Activated naive CD8-positive, alpha-beta T cell treated with anti-CD3 and anti-CD28 coated beads, Interleukin-2, amount 10 ng/mL, durations not matched to agents 7 days and 5 days (primary cell): ENCODE measurements around the gene NDUFB7. TPM values are rescaled to one million over a fixed set of nuclear protein-coding genes. Genes with fewer than 3 reads are reported as not detected.
"Not testable (repeated sequence)": the region's sequence is repeated elsewhere in the genome, so short reads cannot be mapped to it uniquely, and the experiment has no call there.

Source experiments
- ATAC-seq: fragments of 150-1000 bp; cut with Tn5 transposase; one replicate; pipeline ENCODE4 v1.10.0; 2021; ENCODE audit warnings: low read depth, moderate library complexity
- POLR2A ChIA-PET: fragments of 350-600 bp; sonication (Branson Sonifier 250); formaldehyde crosslinking; loops from one replicate; lab custom pipeline; 2021; ENCODE audit warnings: antibody characterized with exemption; lab: Charles Lee
- DNase-seq: peaks from one replicate; pipeline ENCODE4 v3.0.0; 2021
- H3K27ac Mint-ChIP-seq: one replicate; pipeline ENCODE4 v1.8.0; 2022; ENCODE audit warnings: mild to moderate bottlenecking, mixed read lengths
- H3K27me3 Mint-ChIP-seq: one replicate; pipeline ENCODE4 v1.8.0; 2022; ENCODE audit warnings: mild to moderate bottlenecking, moderate library complexity, mixed read lengths
- H3K36me3 Mint-ChIP-seq: one replicate; pipeline ENCODE4 v1.8.0; 2021; ENCODE audit warnings: mild to moderate bottlenecking, mixed read lengths
- H3K4me1 Mint-ChIP-seq: one replicate; pipeline ENCODE4 v1.8.0; 2021; ENCODE audit warnings: mixed read lengths
- H3K4me3 Mint-ChIP-seq: one replicate; pipeline ENCODE4 v1.8.0; 2022; ENCODE audit warnings: mild to moderate bottlenecking, moderate library complexity, mixed read lengths
- H3K9me3 Mint-ChIP-seq: one replicate; pipeline ENCODE4 v1.8.0; 2021; ENCODE audit warnings: mixed read lengths
- total RNA-seq, 2 experiments: library from RNA; stranded (reverse); gene quantifications; one replicate each; pipeline ENCODE4 v1.2.3, GENCODE V29; 2021

The NDUFB7 gene
- total RNA-seq, 2 experiments from 2014 or later = 90.7 to 108 TPM

DNA sequence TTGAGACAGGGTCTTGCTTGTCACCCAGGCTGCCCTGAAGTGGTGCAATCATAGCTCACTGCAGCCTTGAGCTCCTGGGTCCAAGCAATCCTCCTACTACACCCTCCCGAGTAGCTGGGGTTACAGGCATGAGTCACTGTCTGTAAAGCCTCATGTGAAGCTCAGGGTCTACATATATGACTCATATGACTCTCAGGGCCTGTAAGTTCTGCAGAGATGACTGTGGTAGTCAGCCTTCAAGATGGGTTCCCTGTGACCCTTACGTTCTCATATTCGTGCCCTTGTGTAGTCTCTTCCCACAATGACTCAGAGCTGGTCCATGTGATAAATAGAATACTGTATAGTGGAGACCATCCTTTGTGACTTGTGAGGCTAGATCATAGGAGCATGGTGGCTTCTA is 13.3 kb upstream of the NDUFB7 start:
- H3K27me3 Mint-ChIP-seq = not testable (repeated sequence)

DNA sequence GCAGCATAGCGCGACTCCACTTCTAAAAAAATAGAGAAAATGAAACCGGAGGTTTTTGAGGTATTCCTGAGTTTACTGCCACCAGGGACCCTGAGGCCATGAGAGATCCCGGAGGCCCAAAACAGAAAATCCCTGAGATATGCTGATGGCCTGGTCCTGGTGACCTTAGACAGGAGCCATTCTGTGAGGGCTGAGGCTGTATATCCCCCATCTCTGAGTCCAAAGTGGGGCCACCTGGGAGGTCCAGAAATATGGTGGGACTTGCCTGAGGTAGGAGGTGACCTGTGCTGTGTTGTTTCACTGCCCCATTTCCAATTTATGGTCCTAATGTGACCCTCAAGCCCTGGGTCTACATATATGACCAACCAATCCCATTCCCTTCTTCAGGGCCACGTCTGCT is 12.5 kb upstream of the NDUFB7 start:
- DNase-seq, H3K9me3 Mint-ChIP-seq, H3K4me1 Mint-ChIP-seq, ATAC-seq, H3K27me3 Mint-ChIP-seq, H3K36me3 Mint-ChIP-seq, H3K4me3 Mint-ChIP-seq, H3K27ac Mint-ChIP-seq, POLR2A ChIA-PET: not testable (repeated sequence)

More for the DNA sequence above, 13.3 kb upstream of the NDUFB7 start:
- POLR2A ChIA-PET, H3K27ac Mint-ChIP-seq, H3K4me3 Mint-ChIP-seq, H3K4me1 Mint-ChIP-seq, H3K9me3 Mint-ChIP-seq, DNase-seq, H3K36me3 Mint-ChIP-seq: not testable (repeated sequence)
- ATAC-seq = peak; percentile 60

DNA sequence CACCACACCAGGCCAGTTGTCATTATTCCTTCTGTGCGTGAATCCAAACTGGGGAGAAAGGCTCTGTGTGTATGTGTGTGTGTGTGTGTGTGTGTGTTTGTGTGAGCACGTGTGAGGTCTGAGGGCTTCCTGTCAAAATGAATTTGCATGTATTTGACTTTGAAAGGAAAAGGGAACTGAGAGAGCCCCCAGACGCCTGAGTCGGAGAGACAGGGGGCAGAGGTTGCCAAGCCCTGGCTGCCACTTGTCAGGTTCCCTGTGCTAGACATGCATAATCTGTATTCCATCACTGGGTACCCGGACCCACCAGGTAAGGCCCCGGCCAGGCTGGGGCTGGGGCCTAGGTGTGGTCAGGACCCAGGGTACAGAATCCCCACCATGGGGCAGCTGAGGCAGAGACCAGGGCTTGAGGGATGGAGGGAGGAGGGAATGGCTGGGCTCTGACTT is 11.1 kb upstream of the NDUFB7 start, which contains the start of gene CLEC17A:
CLEC17A (plus strand) TSS at position 191 of the 447 bp plus-strand sequence; CDS start at position 268, 77 bp downstream.
- H3K36me3 Mint-ChIP-seq = no peaks in the 10 kb centered on the region
- POLR2A ChIA-PET = no interaction called here
- DNase-seq (no peak), ATAC-seq (no peak)
- no peaks in the 10 kb centered on the region for H3K9me3 Mint-ChIP-seq
- no peaks in the 10 kb centered on the region for H3K4me1 Mint-ChIP-seq
- H3K27me3 Mint-ChIP-seq = peaks cover 3% of the 10 kb centered on the region
- H3K4me3 Mint-ChIP-seq = no peak within 1 kb of the TSS
- no peak within 1 kb of the TSS for H3K27ac Mint-ChIP-seq

DNA sequence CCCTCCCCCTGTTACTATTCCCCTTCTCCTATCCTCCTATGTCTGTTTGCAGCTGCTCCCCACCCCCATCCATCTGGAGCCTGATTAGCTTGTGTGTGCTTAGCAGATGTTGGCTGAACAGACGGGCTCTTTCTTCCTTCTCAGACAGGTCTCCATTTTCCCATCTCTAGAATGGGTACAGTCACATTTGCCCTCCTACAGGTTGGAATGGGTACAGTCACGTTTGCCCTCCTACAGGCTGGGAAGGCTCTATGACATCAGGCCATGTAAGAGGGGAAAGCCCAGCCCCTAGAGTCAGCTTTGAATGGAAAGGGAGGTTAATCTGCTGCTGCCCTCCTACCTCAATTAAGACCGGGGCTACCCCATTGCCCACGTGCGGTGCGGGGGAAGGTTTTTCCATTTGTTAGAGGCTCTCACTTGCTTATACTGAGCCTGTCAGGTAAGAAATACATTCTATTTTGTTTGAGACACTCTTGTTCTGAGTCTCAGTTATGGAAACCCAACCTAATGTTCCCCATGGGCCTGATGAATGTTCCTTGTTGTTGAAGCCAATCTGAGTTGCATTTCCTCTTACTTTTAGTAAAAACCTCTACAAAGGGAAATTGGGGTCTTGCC is 8.9 kb upstream of the NDUFB7 start:
- no peaks in the 10 kb centered on the region for H3K9me3 Mint-ChIP-seq
- H3K27me3 Mint-ChIP-seq = peaks cover 3% of the 10 kb centered on the region
- H3K36me3 Mint-ChIP-seq = no peaks in the 10 kb centered on the region
- no peak for DNase-seq
- H3K4me3 Mint-ChIP-seq = no peak overlapping the region
- POLR2A ChIA-PET = no interaction called here
- no peak for ATAC-seq
- H3K4me1 Mint-ChIP-seq = no peaks in the 10 kb centered on the region
- no peak overlapping the region for H3K27ac Mint-ChIP-seq

DNA sequence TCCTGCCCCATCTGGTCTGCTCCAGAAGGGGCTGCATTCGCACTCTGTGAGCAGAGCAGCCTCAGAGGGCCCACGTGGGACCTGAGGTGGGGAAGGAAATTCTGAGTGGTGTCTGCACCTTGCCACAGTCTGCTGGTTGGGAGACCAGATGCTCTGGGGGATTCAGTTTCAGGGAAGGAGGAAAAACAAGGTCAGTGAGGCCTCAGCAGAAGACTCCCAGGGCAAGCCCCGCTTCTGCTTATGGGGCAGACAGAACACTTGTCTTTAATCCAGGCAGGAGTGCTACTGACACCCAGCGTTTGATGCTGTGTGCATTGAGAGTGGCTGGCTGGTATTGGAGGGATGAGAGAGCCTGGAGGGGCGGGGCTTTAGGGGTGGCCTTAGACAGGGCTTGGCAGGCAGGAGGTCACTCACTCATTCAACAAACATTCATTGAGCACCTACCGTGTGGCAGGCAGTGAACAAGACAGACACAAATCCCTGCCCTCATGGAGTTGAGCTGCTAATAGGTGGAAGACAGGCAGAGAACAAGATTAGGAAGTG is 6.1 kb upstream of the NDUFB7 start:
- POLR2A ChIA-PET = no interaction called here
- Mint-ChIP-seq H3K4me1 (peaks cover 4% of the 10 kb centered on the region), H3K36me3 (no peaks in the 10 kb centered on the region), H3K9me3 (no peaks in the 10 kb centered on the region), H3K27me3 (no peaks in the 10 kb centered on the region), H3K27ac (no peak overlapping the region), H3K4me3 (no peak overlapping the region)
- ATAC-seq = no peak
- no peak for DNase-seq

DNA sequence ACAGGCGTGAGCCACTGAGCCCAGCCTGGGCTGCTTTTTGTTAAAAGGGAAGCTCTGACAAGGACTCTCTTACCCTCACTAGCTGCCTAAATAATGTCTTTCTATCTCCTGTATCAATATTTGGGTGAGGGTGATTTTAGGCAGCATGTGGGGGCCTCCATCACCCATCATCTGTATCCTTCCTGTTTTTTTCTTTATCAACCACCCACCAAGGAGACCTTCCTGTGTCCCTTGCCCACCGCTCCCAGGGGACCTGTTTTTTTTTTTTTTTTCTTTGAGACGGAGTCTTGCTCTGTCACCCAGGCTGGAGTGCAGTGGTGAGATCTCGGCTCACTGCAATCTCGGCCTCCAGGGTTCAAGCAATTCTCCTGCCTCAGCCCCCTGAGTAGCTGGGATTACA is 5.4 kb upstream of the NDUFB7 start:
- H3K4me3 Mint-ChIP-seq = no peak overlapping the region
- H3K36me3 Mint-ChIP-seq = no peaks in the 10 kb centered on the region
- no peak for DNase-seq
- H3K27ac Mint-ChIP-seq = no peak overlapping the region
- peaks cover 4% of the 10 kb centered on the region for H3K4me1 Mint-ChIP-seq
- no peak for ATAC-seq
- no peaks in the 10 kb centered on the region for H3K27me3 Mint-ChIP-seq
- H3K9me3 Mint-ChIP-seq = no peaks in the 10 kb centered on the region
- POLR2A ChIA-PET = no interaction called here

DNA sequence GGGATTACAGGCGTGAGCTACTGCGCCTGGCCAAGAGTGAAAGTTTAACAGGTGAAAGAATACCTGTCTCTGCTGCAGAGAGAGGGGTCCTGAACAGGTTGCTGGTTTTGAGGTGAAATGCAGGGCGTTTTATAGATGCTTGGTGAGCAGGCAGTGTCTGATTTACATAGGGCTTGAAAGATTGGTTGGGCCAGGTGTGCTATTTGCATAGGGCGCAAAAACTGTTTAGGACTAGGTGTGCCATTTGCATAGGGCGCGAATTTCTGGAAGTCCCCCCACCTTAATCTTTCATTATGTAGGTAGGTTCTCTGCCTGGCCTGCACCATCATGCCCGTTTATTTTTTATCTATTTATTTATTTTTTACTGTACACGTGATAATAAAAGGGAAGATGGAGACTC is 4.5 kb upstream of the NDUFB7 start:
- H3K36me3 Mint-ChIP-seq = peaks cover 2% of the 10 kb centered on the region
- H3K27me3 Mint-ChIP-seq = no peaks in the 10 kb centered on the region
- peaks cover 4% of the 10 kb centered on the region for H3K4me1 Mint-ChIP-seq
- DNase-seq (no peak), ATAC-seq (no peak)
- no peak overlapping the region for H3K27ac Mint-ChIP-seq
- POLR2A ChIA-PET = no interaction called here
- H3K4me3 Mint-ChIP-seq = no peak overlapping the region
- no peaks in the 10 kb centered on the region for H3K9me3 Mint-ChIP-seq

DNA sequence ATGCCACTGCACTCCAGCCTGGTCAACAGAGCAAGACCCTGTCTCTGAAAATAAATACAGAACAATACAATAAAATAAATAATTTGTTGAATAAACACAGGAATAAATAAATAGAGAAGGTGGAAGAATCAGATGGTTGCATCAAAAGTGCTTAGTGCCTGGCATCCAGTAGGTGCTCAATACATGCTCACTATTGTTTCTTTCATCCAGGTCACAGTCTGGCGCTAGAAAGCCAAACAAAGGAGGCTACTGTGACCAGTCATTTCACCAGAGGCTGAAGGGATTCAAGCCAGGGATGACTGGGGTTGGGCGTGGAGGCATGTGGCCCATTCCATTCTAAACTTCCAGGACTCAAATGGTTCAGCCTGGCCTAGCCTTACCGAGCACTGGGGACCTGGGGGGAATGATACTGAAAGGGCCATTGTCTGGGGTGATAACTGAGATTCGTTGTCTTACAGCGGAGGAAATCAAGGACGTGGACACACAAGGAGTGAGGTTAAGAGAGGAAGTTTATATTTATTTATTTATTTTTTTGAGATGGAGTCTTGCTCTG is 3.6 kb upstream of the NDUFB7 start:
- ATAC-seq = no peak
- POLR2A ChIA-PET = no interaction called here
- no peak for DNase-seq
- peaks cover 11% of the 10 kb centered on the region for H3K4me1 Mint-ChIP-seq
- no peak overlapping the region for H3K4me3 Mint-ChIP-seq
- H3K27me3 Mint-ChIP-seq = no peaks in the 10 kb centered on the region
- no peaks in the 10 kb centered on the region for H3K9me3 Mint-ChIP-seq
- H3K36me3 Mint-ChIP-seq = peaks cover 2% of the 10 kb centered on the region
- no peak overlapping the region for H3K27ac Mint-ChIP-seq

DNA sequence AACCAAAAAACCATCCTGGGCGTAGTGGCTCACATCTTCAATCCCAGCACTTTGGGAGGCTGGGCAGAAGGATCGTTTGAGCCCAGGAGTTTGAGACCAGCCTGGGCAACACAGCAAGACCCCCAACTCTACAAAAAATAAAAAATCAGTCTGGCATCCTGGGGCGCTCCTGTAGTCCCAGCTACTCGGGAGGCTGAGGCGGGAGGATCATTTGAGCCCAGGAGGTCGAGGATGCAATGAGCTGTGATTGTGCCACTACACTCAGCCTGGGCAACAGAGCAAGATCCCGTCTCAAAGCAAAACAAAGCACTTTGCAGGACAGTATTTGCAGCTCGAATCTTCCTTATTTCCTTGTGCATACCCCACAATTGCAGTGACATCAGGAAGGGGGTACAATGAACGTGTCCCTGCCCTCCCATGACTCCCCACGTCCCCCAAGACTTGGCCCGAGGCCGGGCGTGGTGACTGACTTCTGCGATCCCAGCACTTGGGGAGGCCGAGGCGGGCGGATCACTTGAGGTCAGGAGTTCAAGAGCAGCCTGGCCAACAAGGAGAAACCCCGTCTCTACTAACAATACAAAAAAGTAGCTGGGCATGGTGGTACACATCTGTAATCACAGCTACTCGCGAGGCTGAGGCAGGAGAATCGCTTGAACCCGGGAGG is 870 bp downstream of the NDUFB7 start:
- DNase-seq = no peak
- Mint-ChIP-seq H3K4me1 (peaks cover 25% of the 10 kb centered on the region), H3K27me3 (no peaks in the 10 kb centered on the region), H3K36me3 (peaks cover 8% of the 10 kb centered on the region), H3K4me3 (peak overlapping the region; percentile 95), H3K27ac (peak overlapping the region; percentile 89), H3K9me3 (no peaks in the 10 kb centered on the region)
- POLR2A ChIA-PET = interaction anchor here (0.6 to 2.5 kb wide), 5 partner anchors 9 to 1364 kb away, joined by 3 to 6 read pairs (median 4); partner anchors contain the start of gene ZNF333
- ATAC-seq = no peak

DNA sequence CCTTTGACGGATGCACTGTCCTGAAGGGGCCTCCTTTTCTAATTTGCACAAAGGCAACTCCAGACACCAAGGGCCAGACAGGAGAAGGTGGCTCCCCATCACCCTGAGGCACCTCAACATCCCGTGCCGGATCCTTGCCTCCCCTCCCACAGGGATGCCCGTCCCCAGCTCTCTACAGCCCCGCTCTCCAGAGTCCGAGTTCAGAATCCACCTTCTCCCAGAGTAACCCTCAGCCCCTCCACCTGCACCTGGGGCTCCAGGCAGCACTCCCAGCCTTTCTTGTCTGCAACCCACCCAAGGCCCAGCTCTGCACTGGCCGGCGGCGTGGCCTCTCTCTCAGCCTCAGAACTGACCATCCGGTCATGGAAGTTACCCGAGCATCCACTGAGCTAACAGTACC is 4.8 kb downstream of the NDUFB7 start:
- H3K27me3 Mint-ChIP-seq = no peaks in the 10 kb centered on the region
- peak overlapping the region; percentile 74 for H3K27ac Mint-ChIP-seq
- H3K4me3 Mint-ChIP-seq = no peak overlapping the region
- DNase-seq (no peak), ATAC-seq (no peak)
- peaks cover 22% of the 10 kb centered on the region for H3K4me1 Mint-ChIP-seq
- H3K9me3 Mint-ChIP-seq = no peaks in the 10 kb centered on the region
- POLR2A ChIA-PET = no interaction called here
- peaks cover 14% of the 10 kb centered on the region for H3K36me3 Mint-ChIP-seq

DNA sequence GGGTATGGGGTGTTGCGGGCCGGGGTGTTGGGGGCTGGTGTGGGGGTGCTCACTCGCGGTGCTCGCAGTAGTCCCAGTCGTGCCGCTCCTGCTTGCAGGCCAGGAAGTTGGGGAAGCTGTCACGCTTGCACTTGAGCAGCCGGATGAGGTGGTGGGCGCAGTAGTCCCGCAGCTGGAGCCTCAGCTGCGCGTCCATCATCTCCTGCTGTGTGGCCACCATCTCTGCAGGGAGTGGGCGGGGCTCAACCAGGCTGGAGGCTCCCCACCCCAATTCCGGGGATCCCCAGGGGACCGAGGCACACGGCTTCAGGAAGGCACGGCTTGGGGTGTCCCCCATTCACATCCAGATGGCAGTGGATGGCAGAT is 5.2 kb downstream of the NDUFB7 start:
- POLR2A ChIA-PET = no interaction called here
- Mint-ChIP-seq H3K27me3 (no peaks in the 10 kb centered on the region), H3K4me3 (no peak overlapping the region), H3K9me3 (no peaks in the 10 kb centered on the region), H3K36me3 (peaks cover 14% of the 10 kb centered on the region), H3K27ac (no peak overlapping the region), H3K4me1 (peaks cover 22% of the 10 kb centered on the region)
- ATAC-seq (no peak), DNase-seq (no peak)

DNA sequence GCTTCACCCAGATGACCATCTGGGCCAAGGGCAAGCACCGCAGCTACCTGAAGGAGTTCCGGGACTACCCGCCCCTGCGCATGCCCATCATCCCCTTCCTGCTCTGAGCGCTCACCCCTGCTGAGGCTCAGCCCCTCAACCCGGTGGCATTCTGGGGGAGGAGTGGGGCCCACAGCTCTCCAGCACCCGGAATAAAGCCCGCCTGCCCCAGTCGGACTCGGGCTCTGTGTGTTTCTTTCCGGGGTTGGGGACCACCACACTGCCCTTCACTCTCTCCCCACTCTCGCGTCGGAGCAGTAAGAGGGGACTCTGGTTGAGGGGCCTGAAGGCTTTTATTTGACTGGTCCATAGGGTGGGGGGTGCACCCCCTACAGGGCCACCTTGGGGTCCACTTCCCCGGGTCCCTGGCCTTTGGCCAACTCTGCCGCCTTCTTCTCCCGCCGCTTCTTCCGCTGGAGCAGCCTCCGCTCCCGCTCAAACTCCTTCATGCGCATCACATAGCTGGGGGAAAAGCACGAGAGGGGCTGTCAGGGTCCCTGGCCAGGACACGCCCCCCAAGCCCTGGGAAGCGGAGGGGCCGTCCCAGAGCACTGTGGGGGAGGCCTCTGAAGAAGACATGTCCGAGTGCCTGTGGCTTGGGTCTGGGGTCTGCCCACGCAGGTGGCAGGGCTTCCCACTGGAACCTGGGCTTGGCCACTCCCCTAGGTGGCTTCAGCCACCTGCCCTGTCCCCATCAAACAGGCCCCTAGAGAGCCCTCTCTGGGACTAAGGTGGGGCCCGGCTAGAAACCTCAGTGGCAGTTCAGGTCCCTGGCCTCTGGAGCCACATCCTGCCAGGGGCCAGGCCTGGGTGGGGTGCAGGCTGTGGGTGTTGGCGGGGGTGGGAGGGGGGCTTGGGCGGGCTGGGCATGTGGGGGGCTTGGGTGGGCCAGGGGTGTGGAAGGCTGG is 5.8 kb downstream of the NDUFB7 start:
- DNase-seq = no peak
- Mint-ChIP-seq H3K36me3 (peaks cover 12% of the 10 kb centered on the region), H3K4me1 (peaks cover 20% of the 10 kb centered on the region), H3K27me3 (no peaks in the 10 kb centered on the region), H3K9me3 (no peaks in the 10 kb centered on the region), H3K4me3 (no peak overlapping the region), H3K27ac (no peak overlapping the region)
- POLR2A ChIA-PET = no interaction called here
- ATAC-seq = no peak

DNA sequence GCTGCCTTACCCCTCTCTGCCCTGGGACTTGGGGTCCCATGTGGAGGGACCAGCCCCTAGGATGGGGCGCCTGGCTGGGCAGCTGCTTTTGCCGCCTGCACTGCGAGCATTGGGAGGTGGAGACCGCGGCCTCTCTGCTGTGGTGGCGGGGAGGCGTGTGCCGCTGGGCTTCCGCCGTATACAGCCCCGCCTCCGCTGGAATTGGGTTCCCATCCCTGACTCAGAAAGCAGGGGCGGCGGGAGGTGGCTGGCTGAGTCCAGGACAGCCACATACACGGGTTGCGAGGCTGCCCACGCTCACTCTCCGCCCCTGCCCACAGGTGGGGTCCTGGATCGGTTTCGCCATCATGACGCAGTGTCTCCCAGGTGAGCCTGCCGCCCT is 6.6 kb downstream of the NDUFB7 start:
- Mint-ChIP-seq H3K27ac (no peak overlapping the region), H3K4me1 (peaks cover 18% of the 10 kb centered on the region), H3K36me3 (peaks cover 12% of the 10 kb centered on the region), H3K27me3 (no peaks in the 10 kb centered on the region), H3K9me3 (no peaks in the 10 kb centered on the region), H3K4me3 (no peak overlapping the region)
- DNase-seq = no peak
- POLR2A ChIA-PET = no interaction called here
- ATAC-seq = no peak
